GM23338 (cell line): ENCODE measurements around the gene APBA1. TPM values are rescaled to one million over a fixed set of nuclear protein-coding genes. Genes with fewer than 3 reads are reported as not detected.

Experiments used
- ATAC-seq: fragments of 200-7000 bp; cut with Tn5 transposase; 3 replicates; pipeline ENCODE4 v1.9.1; 2020
- DNase-seq: peaks from one replicate; pipeline ENCODE4 v3.0.0-alpha.2; 2015; ENCODE audit warnings: low spot score
- H2AFZ ChIP-seq: fragments of 200-600 bp; sonication (generic); 2 replicates; pipeline ENCODE4 v1.8.0; 2016; ENCODE audit warnings: antibody characterized with exemption, mild to moderate bottlenecking, moderate library complexity
- H3F3A ChIP-seq: fragments of 200-600 bp; sonication (generic); replicated peaks from 2 replicates; pipeline ENCODE4 v1.8.0; 2017; ENCODE audit warnings: antibody characterized with exemption, mixed run types, low read depth
- H3K27ac ChIP-seq: fragments of 200-600 bp; sonication (generic); 2 replicates; pipeline ENCODE4 v1.6.1; 2016; ENCODE audit warnings: low read depth
- H3K27me3 ChIP-seq: fragments of 200-600 bp; sonication (generic); 2 replicates; pipeline ENCODE4 v1.8.0; 2016; ENCODE audit warnings: mild to moderate bottlenecking, mixed run types, moderate library complexity; ENCODE audit not compliant: insufficient read depth
- H3K36me3 ChIP-seq: fragments of 200-600 bp; sonication (generic); 2 replicates; pipeline ENCODE4 v1.8.0; 2016; ENCODE audit warnings: mild to moderate bottlenecking; ENCODE audit not compliant: insufficient read depth
- H3K4me1 ChIP-seq: fragments of 200-600 bp; sonication (generic); 2 replicates; pipeline ENCODE4 v1.8.0; 2016; ENCODE audit warnings: mild to moderate bottlenecking, moderate library complexity; ENCODE audit not compliant: insufficient read depth
- H3K4me2 ChIP-seq: fragments of 200-600 bp; sonication (generic); 2 replicates; pipeline ENCODE4 v1.7.1; 2017; ENCODE audit warnings: mixed run types
- H3K4me3 ChIP-seq: fragments of 200-600 bp; sonication (generic); 2 replicates; pipeline ENCODE4 v1.6.1; 2016; ENCODE audit warnings: mixed run types
- H3K79me2 ChIP-seq: fragments of 200-600 bp; sonication (generic); replicated peaks from 2 replicates; pipeline ENCODE4 v1.8.0; 2017; ENCODE audit warnings: mild to moderate bottlenecking; ENCODE audit not compliant: insufficient read depth
- H3K9me2 ChIP-seq: fragments of 200-600 bp; sonication (generic); 2 replicates; pipeline ENCODE4 v1.8.0; 2017; ENCODE audit not compliant: insufficient read depth
- H4K20me1 ChIP-seq: fragments of 200-600 bp; sonication (generic); replicated peaks from 2 replicates; pipeline ENCODE4 v1.8.0; 2017; ENCODE audit warnings: mild to moderate bottlenecking; ENCODE audit not compliant: insufficient read depth
- H3K27ac Mint-ChIP-seq: 2 replicates; pipeline ENCODE4 v1.8.0; 2020; ENCODE audit warnings: inconsistent platforms, mild to moderate bottlenecking, moderate library complexity, mixed read lengths
- H3K27me3 Mint-ChIP-seq: 3 replicates; pipeline ENCODE4 v1.8.0; 2022; ENCODE audit warnings: low read depth, mild to moderate bottlenecking, moderate library complexity, mixed read lengths, inconsistent platforms; ENCODE audit not compliant: insufficient read depth, poor library complexity
- H3K36me3 Mint-ChIP-seq: 3 replicates; pipeline ENCODE4 v1.8.0; 2021; ENCODE audit warnings: low read depth, mild to moderate bottlenecking, inconsistent platforms, moderate library complexity, mixed read lengths
- H3K4me1 Mint-ChIP-seq: 3 replicates; pipeline ENCODE4 v1.8.0; 2020; ENCODE audit warnings: mild to moderate bottlenecking, inconsistent platforms, mixed read lengths
- H3K4me3 Mint-ChIP-seq: 3 replicates; pipeline ENCODE4 v1.8.0; 2021; ENCODE audit warnings: moderate library complexity, mild to moderate bottlenecking, inconsistent platforms, mixed read lengths
- H3K9me3 Mint-ChIP-seq: 3 replicates; pipeline ENCODE4 v1.8.0; 2020; ENCODE audit warnings: moderate library complexity, mild to moderate bottlenecking, inconsistent platforms, mixed read lengths
- JUNB ChIP-seq: IDR thresholded peaks from one replicate; pipeline ENCODE4 v1.6.1; 2016; ENCODE audit warnings: antibody characterized with exemption; ENCODE audit not compliant: unreplicated experiment
- NANOG ChIP-seq: IDR thresholded peaks from 2 replicates; pipeline ENCODE4 v1.6.1; 2016; ENCODE audit warnings: antibody characterized with exemption, borderline replicate concordance
- polyA plus RNA-seq: library from polyadenylated mRNA; unstranded; fragments of >200 nt; fragmentation: Nextera tagmentation; extraction: Ambion mirVana; gene quantifications from 2 replicates; pipeline ENCODE4 v1.2.1, GENCODE V29; 2016
- total RNA-seq: library from RNA; depleted of rRNA; stranded (reverse); fragments of >200 nt; shearing (Covaris generic); gene quantifications from 2 replicates; pipeline ENCODE4 v1.2.3, GENCODE V29; 2014
- TF ChIP-seq, protein P1 (sequence below): fragments of 250-450 bp; sonication (Bioruptor Pico); IDR thresholded peaks from 2 replicates; pipeline ENCODE4 v1.5.0; 2020; ENCODE audit warnings: mild to moderate bottlenecking, moderate library complexity

The APBA1 gene
- total and polyA plus RNA-seq, 2 experiments from 2014 or later: 0.26 to 1.0 TPM

DNA sequence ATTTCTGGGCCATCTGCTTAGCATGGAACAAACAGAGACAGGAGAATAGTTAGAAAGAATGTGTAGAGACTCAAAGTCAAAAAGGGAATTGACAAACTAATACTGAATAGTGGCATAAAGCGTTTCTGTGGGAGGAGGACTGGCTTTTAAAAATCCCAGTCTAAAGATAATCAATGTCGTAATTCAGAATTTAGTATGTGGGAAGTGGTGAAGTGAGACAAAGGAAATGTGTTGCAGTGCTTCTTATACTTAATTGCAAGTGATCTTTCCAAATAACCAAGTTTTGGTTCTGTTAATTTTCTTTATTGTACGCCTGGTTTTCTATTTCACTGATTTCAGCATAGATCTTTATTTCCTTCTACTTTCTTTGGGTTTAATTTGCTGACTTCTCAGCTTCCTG, 214.0 kb downstream of the APBA1 start (continued):
- TF ChIP-seq, protein P1, sequence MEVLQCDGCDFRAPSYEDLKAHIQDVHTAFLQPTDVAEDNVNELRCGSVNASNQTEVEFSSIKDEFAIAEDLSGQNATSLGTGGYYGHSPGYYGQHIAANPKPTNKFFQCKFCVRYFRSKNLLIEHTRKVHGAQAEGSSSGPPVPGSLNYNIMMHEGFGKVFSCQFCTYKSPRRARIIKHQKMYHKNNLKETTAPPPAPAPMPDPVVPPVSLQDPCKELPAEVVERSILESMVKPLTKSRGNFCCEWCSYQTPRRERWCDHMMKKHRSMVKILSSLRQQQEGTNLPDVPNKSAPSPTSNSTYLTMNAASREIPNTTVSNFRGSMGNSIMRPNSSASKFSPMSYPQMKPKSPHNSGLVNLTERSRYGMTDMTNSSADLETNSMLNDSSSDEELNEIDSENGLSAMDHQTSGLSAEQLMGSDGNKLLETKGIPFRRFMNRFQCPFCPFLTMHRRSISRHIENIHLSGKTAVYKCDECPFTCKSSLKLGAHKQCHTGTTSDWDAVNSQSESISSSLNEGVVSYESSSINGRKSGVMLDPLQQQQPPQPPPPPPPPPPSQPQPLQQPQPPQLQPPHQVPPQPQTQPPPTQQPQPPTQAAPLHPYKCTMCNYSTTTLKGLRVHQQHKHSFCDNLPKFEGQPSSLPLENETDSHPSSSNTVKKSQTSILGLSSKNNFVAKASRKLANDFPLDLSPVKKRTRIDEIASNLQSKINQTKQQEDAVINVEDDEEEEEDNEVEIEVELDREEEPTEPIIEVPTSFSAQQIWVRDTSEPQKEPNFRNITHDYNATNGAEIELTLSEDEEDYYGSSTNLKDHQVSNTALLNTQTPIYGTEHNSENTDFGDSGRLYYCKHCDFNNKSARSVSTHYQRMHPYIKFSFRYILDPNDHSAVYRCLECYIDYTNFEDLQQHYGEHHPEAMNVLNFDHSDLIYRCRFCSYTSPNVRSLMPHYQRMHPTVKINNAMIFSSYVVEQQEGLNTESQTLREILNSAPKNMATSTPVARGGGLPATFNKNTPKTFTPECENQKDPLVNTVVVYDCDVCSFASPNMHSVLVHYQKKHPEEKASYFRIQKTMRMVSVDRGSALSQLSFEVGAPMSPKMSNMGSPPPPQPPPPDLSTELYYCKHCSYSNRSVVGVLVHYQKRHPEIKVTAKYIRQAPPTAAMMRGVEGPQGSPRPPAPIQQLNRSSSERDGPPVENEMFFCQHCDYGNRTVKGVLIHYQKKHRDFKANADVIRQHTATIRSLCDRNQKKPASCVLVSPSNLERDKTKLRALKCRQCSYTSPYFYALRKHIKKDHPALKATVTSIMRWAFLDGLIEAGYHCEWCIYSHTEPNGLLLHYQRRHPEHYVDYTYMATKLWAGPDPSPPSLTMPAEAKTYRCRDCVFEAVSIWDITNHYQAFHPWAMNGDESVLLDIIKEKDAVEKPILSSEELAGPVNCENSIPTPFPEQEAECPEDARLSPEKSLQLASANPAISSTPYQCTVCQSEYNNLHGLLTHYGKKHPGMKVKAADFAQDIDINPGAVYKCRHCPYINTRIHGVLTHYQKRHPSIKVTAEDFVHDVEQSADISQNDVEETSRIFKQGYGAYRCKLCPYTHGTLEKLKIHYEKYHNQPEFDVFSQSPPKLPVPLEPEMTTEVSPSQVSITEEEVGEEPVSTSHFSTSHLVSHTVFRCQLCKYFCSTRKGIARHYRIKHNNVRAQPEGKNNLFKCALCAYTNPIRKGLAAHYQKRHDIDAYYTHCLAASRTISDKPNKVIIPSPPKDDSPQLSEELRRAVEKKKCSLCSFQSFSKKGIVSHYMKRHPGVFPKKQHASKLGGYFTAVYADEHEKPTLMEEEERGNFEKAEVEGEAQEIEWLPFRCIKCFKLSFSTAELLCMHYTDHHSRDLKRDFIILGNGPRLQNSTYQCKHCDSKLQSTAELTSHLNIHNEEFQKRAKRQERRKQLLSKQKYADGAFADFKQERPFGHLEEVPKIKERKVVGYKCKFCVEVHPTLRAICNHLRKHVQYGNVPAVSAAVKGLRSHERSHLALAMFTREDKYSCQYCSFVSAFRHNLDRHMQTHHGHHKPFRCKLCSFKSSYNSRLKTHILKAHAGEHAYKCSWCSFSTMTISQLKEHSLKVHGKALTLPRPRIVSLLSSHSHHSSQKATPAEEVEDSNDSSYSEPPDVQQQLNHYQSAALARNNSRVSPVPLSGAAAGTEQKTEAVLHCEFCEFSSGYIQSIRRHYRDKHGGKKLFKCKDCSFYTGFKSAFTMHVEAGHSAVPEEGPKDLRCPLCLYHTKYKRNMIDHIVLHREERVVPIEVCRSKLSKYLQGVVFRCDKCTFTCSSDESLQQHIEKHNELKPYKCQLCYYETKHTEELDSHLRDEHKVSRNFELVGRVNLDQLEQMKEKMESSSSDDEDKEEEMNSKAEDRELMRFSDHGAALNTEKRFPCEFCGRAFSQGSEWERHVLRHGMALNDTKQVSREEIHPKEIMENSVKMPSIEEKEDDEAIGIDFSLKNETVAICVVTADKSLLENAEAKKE (CRISPR knock-in tag): no peak
- TF ChIP-seq NANOG: no peak

- Mint-ChIP-seq H3K4me3 (no peak overlapping the region), H3K27ac (no peak overlapping the region), H3K4me1 (no peaks in the 10 kb centered on the region; the same call in 2 of the 3 replicates), H3K27me3 (no peaks in the 10 kb centered on the region), H3K9me3 (peaks cover 4% of the 10 kb centered on the region; the same call in 1 of the 3 replicates), H3K36me3 (no peaks in the 10 kb centered on the region)
- no peak overlapping the region for H3K4me3 ChIP-seq
- H3K27me3 ChIP-seq: no peaks in the 10 kb centered on the region
- ATAC-seq (no peak), DNase-seq (no peak)
- no peak overlapping the region for H3K4me2 ChIP-seq
- H4K20me1 ChIP-seq: no peaks in the 10 kb centered on the region
- H3K79me2 ChIP-seq: no peaks in the 10 kb centered on the region
- no peak overlapping the region for H2AFZ ChIP-seq
- TF ChIP-seq JUNB: no peak
- TF ChIP-seq, protein P1 (CRISPR knock-in tag): no peak
- H3K36me3 ChIP-seq: no peaks in the 10 kb centered on the region
- H3K4me1 ChIP-seq: no peaks in the 10 kb centered on the region
- H3K27ac ChIP-seq: no peak overlapping the region
- 0 out of 2 replicates have a peak, but pooled peaks cover 5% of the 10 kb centered on the region for H3K9me2 ChIP-seq
- no peaks in the 10 kb centered on the region for H3F3A ChIP-seq
Observed at GRCh38 chr9:69456201-69456600, 216.0 kb downstream of the APBA1 start.
